ENCODE data around the gene AUTS2.

DNA sequence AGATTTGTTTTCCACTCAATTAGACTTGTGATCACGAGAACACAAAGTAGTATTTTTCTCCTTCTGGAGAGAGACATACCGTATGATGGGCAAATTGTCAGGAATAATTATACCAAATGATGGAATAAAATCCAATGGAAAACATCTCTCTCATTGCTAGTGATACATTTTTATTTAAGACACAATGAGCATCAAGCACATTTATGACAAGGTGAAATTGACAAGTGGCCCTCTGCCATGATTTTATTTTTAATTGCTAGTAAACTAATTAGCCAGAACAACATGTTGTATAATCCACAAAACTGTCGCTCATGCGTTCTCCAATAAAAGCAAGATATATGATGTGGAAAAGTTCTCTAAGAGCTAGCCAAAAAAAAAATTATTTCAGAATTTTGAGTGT, 620.8 kb downstream of the AUTS2 start:
- TF ChIP-seq ZNF274 (IDR thresholded peaks at IDR 0.05; ENCODE audit: low read depth, low read length) (no peak), SUZ12 (IDR thresholded peaks at IDR 0.05; ENCODE audit: extremely low read depth, insufficient read depth, insufficient read length) (no peak), YY1 (IDR thresholded peaks at IDR 0.05; ENCODE audit: insufficient read depth, insufficient read length) (no peak)
